Amniotic epithelial cell (primary cell): Measurements from ENCODE around the gene POLR3E.
A peak's percentile ranks its signal among the peaks of the same experiment; 100 is the strongest.
"Not testable (repeated sequence)": the region's sequence is repeated elsewhere in the genome, so short reads cannot be mapped to it uniquely, and the experiment has no call there.

ENCODE experiments used
- DNase-seq: peaks from one replicate; pipeline ENCODE4 v3.0.0-alpha.2; 2010; ENCODE audit warnings: low read depth

The POLR3E gene

DNA sequence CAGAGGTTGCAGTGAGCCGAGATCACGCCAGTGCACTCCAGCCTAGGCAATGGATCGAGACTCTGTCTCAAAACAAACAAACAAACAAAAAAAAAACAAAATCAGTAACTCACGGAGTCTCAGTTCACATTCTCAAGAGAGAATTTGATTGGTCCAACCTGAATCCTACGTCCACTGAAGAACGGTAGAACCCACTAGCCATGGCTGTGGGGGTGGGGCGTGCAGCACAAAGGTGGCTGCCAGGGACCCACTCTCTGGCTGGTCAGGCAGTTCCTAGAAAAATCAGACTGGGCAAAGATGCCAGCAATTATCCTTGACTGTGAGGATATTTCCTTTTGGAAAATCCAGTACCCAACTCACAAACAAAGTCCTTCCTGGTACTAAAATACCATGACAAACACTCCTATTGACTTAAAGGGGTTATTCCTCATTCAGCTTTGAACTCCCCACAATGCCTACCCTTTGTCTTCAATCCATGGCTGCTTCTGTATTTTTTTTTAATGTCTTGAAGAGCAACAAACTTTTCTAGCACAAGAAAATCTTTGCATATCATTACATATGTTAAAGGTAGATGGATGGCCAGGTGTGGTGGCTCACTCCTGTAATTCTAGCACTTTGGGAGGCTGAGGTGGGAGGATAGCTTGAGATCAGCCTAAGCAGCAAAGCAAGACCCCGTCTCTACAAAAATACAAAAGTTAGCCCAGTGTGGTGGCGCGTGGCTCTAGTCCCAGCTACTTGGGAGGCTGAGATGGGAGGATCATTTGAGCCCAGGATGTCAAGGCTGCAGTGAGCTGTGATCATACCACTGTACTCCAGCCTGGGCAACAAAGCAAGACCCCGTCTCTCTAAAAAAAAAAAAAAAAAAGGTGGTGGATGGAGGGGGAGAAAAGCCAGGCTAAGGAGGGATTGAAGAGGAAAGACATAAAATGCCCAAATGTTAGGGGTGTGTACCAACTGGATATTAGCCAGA lies 3.8 kb upstream of the POLR3E start:
- DNase-seq = no peak

DNA sequence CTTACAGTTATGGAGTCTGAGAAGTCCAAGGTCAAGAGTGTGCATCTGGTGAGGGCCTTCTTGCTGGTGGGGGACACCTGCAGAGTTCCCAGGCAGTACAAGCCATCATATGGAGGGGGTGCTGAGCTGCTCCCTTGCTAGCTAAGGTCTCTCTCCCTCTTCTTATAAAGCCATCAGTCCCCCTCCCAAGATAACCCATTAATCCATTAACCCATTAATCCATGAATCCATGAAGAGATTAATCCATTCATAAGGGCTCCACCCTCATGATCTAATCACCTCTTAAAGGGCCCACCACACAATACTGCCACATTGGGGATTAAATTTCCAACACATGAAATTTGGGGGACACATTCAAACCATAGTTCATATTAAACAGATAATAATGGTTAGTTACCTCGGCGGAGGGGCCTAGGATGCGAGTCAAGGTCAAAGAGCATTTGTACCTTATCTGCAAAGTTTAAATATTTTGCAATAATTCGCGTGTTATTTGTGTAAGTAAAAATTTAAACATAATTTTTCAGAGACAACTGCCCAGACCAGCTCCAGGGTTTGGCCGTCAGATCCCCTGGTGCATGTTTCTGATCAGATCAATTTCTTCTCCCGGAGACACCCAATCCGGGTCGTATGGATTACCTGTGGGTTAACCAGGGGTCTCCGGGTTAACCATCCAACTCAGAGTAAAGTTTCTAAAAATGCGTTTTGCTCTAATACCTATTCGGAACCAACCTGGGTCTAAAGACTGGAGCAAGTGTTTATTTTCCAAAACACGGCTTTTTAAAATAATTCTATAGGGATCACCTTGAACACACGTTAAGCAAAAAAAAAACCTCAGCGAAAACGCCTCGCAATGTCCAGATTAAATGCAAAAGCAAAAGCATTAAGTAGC lies 740 bp upstream of the POLR3E start:
- no peak for DNase-seq

DNA sequence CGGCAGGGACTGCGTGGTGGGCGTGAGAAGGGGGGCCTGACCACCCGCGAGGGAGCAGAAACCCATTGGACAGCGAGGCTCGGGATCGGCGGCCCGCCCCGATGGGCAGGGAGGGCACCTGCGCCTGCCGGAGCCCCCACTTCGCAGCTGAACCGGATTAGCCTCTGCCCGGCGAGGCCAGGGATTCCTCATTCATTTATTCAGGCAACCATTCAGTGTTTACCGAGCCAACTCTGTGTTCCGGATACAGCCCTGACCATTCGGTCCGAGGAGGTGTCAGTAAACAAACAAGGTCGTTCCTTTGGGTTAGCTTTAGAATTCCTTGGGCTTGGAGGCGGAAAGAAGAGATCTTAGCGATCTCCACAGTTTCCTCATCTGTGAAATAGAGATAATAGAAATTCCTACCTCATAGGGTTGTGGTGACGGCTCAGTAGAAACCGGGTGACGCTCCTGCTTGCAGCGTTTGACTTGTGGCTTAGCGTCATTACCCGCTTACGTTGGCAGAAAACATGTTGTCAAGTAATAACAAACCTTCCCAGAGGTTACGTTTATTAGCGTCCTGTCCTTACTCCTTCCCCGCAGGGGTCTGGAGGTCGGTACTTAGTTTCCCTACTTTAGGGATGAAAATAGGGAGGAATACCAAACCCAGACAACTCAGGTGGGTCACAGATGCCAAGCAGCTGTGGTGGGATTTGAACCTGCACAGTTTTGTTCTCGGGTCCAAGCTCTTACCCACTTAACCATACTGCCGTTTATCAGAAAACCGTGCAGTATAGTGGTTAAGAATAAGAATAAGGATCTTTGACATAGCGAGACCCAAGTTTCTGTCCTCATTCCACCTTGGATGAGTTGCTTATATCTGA lies 893 bp downstream of the POLR3E start:
- DNase-seq = peak; percentile 96

DNA sequence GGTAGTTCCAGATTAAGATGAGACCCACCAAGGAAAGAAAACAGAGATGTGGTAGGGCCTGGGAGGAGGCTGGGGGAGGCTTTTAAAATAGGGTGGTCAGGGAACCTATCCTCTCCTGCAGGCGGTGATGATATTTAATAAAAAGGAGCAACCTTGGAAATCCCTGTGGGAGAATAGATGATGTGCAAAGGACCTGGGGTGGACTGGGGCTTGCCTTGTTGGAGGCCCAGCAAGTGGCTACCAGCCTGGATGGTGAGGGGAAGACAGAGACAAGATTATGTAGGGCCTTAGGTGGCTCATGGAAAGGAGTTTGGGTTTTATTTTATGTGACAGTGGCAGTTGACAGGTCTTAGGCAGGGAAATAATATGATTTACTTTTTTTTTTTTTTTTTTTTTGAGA lies 1.8 kb downstream of the POLR3E start:
- no peak for DNase-seq

DNA sequence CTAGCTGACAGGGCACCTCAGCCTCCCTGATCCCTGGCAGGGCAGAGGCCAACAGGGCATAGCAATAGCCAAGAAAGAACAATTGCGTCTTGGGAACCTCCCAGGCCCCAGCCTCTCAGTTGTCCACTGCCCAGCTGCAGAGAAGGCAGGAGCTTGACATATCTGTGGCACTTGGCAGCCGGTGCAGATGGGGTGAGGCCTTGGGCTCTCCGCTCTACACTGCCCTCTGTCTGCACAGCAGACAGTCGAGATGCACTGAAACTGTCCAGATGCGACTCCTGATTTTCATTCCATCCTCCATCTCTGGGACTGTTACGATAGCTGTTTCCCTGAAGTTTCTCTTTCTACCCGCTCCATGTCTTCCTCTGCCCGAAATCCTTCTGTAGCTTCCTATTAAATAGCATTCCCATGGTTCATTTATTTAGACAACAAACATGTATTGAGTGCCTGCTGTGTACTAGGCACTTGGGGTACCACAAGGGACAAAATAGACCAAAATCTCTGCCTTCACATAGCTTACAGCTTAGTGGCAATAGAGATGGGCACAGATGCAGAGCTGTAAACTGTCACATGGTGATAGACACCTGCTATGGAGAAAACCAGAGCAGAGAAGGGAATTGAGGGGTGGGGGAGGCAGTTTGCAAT lies 3.3 kb downstream of the POLR3E start:
- peak; percentile 66 for DNase-seq

DNA sequence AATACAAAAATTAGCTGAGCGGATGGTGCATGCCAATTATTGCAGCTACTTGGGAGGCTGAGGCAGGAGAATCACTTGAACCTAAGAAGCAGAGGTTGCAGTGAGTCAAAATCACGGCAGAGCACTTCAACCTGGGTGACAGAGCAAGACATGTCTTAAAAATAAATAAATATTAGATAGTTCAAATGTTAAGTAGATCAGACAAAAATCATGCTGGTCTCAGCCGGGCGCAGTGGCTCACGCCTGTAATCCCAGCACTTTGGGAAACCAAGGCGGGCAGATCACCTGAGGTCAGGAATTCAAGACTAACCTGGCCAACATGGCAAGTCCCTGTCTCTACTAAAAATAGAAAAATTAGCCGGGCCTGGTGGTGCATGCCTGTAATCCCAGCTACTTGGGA lies 4.2 kb downstream of the POLR3E start:
- DNase-seq = not testable (repeated sequence)

DNA sequence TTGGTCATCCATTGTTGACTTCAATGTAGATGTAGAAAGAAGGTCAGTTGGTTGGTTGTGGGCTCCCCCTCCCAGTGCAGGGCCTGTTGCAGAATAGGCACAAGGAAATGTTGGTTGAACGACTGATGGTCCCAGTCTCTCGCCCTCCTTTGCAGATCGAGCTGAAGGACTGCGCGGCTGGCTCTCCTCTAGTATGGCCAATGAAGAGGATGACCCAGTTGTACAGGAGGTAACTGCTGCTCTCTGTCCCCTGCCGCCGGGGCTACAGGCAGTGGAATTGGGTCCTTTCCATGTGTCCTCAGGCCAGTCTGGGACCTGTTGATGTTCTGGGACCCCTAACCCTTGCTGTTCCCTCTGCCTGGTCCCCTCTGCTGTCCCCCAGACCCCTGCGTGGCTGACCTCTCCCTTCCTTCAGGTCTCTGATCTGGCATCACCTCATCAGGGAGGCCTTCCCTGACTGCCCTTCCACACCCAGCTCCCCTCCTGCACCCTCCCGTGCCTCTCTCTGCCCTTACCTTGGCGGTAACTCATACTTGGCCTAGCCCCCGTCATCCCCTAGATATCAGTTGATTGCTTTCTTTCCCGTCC lies 5.7 kb downstream of the POLR3E start:
- DNase-seq = no peak

DNA sequence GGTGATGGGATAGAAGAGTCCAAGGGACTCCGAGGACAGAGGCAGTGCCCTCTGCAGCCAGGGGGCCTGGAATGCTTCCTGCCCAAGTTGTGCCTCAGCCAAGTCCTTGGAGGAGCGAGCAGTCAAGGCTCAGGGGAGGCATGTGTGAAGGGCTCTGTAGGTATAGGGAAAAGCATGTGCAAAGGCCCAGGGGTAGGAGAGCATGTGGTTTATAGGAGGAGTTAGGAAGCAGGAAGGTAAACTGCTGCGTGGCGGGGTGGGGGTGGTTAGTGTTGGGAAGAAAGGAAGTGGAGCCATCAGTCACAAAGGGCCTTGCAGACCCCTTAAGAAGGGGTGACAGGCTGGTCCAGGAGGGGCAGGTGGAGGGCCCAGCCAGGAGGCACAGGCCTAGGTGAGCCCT lies 7.2 kb downstream of the POLR3E start:
- DNase-seq = no peak

DNA sequence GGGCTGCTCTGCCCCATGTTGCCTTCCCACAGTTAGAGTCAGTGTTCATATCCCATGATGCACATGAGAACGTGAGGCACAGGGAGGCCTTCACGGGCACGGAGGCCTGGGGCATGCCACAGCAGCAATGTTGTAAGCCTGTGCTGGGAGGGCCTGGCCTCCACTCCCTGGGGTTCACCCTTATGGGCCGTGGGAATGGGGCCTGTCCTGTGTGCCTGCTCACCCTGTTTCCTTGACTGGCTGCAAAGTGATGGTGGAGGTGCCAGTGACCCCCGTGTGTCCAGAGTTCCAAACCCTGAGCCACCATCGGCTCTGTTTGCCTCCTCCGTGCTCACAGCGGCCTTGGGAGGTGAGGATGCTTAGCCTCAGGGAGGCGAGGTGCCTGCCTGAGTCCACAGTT lies 9.6 kb downstream of the POLR3E start:
- DNase-seq = no peak

DNA sequence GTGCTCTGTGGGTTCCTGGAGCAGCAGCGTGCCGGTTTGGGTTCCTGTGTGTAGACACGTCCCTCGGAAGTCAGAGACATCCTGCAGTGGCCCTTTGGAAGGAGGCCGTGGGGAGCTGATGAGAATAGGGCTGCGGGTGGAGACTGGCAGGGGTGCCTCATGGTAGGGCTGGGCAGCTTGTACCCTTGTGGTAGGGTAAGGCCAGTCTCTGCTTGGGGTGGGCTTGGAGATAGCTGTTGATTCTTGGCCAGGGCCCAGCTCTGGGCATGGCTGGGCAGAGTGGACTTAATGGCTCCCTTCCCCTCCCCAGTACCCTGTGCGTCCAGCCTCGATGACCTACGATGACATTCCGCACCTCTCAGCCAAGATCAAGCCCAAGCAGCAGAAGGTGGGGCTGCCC lies 10.6 kb downstream of the POLR3E start:
- no peak for DNase-seq

DNA sequence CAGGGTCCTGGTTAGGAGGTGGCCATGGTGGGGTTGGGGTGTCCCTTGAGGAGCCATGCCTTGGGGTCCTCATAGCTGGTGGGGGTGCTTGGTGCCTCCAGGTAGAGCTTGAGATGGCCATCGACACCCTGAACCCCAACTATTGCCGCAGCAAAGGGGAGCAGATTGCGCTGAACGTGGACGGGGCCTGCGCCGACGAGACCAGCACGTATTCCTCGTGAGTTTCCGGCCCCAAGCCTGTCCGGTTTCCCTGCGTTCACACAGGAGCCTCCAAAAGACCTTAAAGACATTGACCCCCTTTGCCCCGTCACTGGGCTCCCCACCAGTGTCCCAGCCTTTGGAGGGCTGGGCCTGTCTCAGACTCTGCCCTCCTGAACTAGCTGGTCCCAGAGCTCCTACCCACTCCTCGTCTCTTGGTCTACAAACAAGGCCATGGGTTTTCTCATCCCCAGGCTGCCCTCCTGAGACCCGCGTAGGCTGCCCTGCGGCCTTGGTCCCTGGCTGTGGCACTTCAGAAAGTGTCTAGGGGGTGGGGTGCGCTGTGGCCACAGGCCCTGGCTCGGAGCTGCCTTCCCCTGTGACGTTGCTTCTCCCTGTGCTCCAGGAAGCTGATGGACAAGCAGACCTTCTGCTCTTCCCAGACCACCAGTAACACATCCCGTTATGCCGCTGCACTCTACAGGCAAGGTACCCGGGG lies 11.8 kb downstream of the POLR3E start:
- no peak for DNase-seq

DNA sequence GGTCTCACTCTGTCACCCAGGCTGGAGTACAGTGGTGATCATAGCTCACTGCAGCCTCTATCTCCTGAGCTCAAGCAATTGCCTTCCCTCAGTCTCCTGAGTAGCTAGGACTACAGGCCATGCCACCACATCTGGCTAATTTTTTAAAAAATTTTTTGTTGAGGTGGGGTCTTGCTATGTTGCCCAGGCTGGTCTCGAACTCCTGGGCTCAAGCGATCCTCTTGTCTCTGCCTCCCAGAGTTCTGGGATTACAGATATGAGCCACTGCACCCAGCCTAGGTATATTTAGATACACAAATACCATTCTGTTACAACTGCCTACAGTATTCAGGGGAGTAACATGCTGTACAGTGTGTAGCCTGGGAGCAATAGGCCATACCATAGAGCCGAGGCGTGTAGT lies 14.3 kb downstream of the POLR3E start:
- no peak for DNase-seq

DNA sequence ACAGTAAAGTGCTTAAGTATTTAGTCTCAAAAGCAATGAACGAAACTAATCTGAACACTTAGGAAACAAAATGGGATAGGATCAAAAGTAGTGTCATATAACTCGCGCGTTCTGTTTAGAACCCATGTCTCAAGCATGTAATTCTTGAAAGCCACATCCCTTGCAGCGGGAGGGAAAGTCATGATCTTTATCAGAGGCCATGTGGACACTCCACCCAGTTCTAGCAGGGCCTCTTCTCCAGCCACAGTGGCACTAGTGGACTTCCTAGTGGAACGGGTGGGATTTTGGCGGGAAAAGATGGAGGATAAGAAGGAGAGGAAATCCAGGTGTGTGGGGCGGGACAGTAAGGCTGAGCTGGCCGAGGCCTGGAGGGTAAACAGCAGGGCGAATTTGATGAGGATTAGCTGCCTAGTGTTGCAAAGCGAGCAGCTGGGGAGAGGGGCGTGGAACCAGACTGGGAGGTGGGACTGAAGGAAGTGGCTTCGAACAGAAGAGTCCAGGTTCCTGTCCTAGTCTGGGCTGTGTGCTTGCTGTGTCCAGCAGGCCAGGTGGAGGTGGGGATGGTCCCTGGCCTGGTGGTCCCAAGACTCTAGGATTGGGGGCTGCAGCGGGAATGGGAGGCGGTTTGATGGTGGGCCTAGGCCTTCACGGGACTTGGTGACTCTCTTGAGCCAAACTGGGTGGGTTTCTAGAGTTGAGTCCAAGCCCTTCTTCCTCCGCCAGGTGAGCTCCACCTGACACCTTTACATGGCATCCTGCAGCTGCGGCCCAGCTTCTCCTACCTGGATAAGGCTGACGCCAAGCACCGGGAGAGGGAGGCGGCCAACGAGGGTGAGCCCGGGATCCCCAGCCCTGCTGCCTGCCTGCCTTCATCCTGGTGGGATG lies 15.9 kb downstream of the POLR3E start:
- no peak for DNase-seq

DNA sequence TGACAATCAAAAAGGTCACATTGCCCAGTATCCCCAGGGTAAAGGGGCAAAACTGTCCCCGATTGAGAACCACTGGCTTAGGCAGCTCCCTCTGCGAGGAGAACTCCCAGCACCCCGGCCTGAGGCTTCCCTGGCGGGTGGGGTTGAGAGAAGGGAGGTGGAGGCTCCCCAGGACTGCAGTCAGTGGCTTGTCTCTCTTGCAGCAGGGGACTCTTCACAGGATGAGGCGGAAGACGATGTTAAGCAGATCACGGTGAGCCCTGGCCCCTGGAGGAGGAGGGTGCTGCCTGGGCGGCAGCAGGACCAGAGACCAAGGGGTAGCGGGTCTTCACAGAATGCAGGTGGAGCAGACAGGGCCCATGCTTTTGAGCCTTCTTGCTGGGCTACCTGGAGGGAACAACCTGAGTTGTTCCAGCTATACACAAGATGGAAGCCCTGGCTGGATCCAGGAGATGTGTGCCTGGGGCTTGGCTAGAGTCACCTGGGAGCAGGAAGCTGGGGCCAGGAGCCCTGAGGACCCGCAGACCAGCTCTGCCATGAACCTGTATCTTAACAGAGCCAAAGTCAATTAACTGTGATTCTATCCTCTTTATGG lies 16.8 kb downstream of the POLR3E start:
- no peak for DNase-seq

DNA sequence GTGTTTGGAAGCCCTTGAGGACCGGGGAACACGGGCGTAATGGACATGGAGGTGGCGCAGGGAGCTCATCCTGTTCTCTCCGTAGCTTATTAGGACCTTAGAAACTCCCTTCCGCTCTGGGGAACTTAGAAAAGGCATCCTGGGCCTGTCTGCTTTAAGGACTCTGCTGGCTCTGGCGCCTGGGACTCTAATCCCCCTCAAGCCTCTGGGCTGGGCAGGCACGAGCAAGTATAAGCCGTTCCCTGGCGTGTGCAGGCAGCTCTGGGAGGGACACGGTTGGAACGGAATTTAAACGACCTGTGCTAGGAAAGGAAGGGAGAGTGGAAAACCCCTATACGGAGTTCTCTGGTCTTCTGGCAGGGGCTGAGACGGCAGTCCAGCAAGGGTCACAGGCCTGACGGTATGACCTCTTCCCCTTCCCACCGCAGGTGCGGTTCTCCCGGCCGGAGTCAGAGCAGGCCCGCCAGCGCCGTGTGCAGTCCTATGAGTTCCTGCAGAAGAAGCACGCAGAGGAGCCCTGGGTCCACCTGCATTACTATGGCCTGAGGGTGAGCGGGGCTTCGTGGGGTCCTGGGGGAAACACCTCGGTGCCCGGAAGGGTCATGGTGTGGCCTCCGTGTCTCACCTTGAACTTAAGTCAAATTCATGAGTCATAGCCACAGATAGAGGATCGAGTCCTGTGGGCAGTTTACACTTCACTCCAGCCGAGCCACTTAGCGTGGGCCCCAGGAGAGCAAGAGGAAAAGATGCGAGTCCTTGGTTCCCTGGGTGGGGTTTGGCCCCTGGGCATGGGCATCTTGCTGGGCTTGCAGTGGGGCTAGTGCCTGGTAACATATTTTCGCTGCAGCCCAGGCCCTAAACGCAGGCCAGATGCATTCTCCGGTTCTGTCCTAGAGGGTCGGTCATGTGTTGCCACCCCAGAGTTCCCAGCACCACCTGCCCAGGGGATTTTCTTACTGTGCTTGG lies 17.7 kb downstream of the POLR3E start:
- DNase-seq = peak; percentile 20

DNA sequence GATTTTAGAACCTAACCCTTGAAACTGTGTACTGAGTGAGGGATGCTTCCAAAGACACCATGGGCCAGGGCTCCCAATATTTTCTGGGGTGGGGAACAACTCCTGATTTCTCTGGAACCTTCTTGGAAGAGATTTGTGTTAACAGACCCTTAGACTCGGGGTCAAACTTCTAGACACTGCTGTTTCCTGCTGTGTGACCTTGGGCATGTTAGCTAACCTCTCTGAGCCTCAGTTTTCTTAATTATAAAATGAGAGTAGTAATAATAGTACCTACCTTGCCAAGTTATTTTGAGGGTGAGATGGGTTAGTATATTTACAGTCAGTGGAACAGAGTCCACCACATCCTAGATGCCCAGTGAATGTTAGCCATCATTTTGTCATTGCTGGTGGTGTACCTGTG lies 18.8 kb downstream of the POLR3E start:
- DNase-seq = no peak

DNA sequence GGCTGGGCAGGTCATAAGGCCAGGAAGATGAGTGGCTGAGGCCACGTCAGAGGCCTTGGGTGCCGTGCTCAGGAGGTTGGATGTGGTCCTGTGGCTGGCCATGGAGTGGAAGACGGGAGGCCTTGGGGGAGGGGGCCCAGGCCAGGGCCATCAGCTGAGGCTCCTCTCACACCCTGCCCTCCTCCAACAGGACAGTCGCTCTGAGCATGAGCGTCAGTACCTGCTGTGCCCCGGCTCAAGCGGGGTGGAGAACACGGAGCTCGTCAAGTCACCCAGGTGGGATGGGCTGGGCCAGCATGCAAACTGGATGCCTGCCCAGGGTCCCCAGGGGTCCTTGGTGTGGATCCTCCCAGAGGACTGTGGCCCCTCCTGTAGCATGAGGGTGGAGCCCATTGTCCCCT lies 19.2 kb downstream of the POLR3E start:
- DNase-seq = no peak

DNA sequence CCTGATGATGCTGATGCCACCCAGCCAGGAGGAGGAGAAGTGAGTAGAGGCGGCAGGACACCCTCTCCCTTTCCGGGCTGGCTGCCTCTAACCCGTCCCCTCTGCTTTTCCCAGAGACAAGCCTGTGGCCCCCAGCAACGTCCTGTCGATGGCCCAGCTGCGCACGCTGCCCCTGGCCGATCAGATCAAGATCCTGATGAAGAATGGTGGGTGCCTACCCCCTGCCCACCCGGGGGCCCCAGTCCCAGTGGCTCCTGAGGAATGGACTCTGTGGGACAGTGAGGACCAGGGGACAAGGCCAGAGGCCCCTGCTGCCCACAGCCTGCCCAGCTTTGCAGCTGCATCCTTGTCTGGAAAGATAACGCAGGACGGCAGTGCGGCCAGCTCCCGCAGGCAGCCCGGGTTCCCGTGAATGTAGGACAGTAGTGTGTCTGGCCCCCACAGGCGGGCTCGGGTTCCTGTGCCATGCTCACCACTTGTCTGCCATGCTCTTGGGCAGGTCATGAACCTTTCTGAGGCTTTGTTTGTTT lies 19.9 kb downstream of the POLR3E start:
- no peak for DNase-seq
